ENCODE data around the gene PWWP2A. TPM values are rescaled to one million over a fixed set of nuclear protein-coding genes. Genes with fewer than 3 reads are reported as not detected.
"Not testable (repeated sequence)": the region's sequence is repeated elsewhere in the genome, so short reads cannot be mapped to it uniquely, and the experiment has no call there.

The PWWP2A gene
- total and polyA plus RNA-seq, 7 donors, result 3.0 to 13.4 (median 7.3) TPM

GRCh38 chr5:160150381-160150780, 31.1 kb upstream of the PWWP2A start:
- 69 to 76% (median 71%) methylated on average over 3 of the region's 3 CpGs for WGBS, 3 donors
- no peak for ATAC-seq
- Histone ChIP-seq H3K4me3 (no peak overlapping the region), H3K27me3 (ENCODE audit: insufficient read depth in 3 of 3, low read length in 2 of 3) (no peaks in the 10 kb centered on the region), H3K36me3 (ENCODE audit: insufficient read depth in 1 of 2, low read depth in 1 of 2) (no peaks in the 10 kb centered on the region), H3K4me1 (no peaks in the 10 kb centered on the region), H3K9me3 (no peaks in the 10 kb centered on the region), H3K27ac (no peak overlapping the region)
- TF ChIP-seq CTCF (IDR thresholded peaks at IDR 0.05), result no peak
- no peak for DNase-seq
- intact Hi-C loops (cut with DNase I), result no loop called here

- H3K36me3 ChIP-seq (ENCODE audit: insufficient read depth in 1 of 2, low read depth in 1 of 2); H3K27ac ChIP-seq; H3K4me3 ChIP-seq; H3K27me3 ChIP-seq (ENCODE audit: insufficient read depth in 3 of 3, low read length in 2 of 3); DNase-seq; ATAC-seq; intact Hi-C loops (cut with DNase I); H3K9me3 ChIP-seq; H3K4me1 ChIP-seq: not testable (repeated sequence)
- WGBS, 3 donors, result 85 to 86% (median 86%) methylated on average over 7 of the region's 7 CpGs
These were observed 25.2 kb upstream of the PWWP2A start for GRCh38 chr5:160144436-160144835.

GRCh38 chr5:160134332-160134731, 15.1 kb upstream of the PWWP2A start:
- no peaks in the 10 kb centered on the region for H3K9me3 ChIP-seq
- ATAC-seq (no peak), DNase-seq (no peak)
- intact Hi-C loops (cut with DNase I), result no loop called here
- no peak overlapping the region for H3K4me3 ChIP-seq
- no peaks in the 10 kb centered on the region for H3K36me3 ChIP-seq (ENCODE audit: insufficient read depth in 1 of 2, low read depth in 1 of 2)
- no peaks in the 10 kb centered on the region for H3K27me3 ChIP-seq (ENCODE audit: insufficient read depth in 3 of 3, low read length in 2 of 3)
- no peak for TF ChIP-seq CTCF (IDR thresholded peaks at IDR 0.05)
- no peak overlapping the region for H3K27ac ChIP-seq
- no peaks in the 10 kb centered on the region for H3K4me1 ChIP-seq
- WGBS, 3 donors, result 96 to 97% (median 97%) methylated on average over 1 of the region's 1 CpG

- DNase-seq (no peak), ATAC-seq (peak in 3 of 4 donors; percentile 22 to 54 (median 41))
- intact Hi-C loops (cut with DNase I), result no loop called here
- Histone ChIP-seq H3K9me3 (no peaks in the 10 kb centered on the region), H3K4me1 (no peaks in the 10 kb centered on the region), H3K4me3 (peak overlapping the region; percentile 38), H3K36me3 (ENCODE audit: insufficient read depth in 1 of 2, low read depth in 1 of 2) (no peaks in the 10 kb centered on the region), H3K27ac (no peak overlapping the region), H3K27me3 (ENCODE audit: insufficient read depth in 3 of 3, low read length in 2 of 3) (no peaks in the 10 kb centered on the region)
- 25 to 55% (median 42%) methylated on average over 4 to 7 of the region's 7 CpGs for WGBS, 3 donors
- no peak for TF ChIP-seq CTCF (IDR thresholded peaks at IDR 0.05)
These were observed 14.7 kb upstream of the PWWP2A start for GRCh38 chr5:160133918-160134304.

GRCh38 chr5:160133071-160133917, 14.0 kb upstream of the PWWP2A start:
- Histone ChIP-seq H3K27me3 (ENCODE audit: insufficient read depth in 3 of 3, low read length in 2 of 3) (no peaks in the 10 kb centered on the region), H3K9me3 (no peaks in the 10 kb centered on the region), H3K36me3 (ENCODE audit: insufficient read depth in 1 of 2, low read depth in 1 of 2) (no peaks in the 10 kb centered on the region), H3K4me1 (no peaks in the 10 kb centered on the region), H3K27ac (no peak overlapping the region), H3K4me3 (peak overlapping the region; percentile 38)
- TF ChIP-seq CTCF (IDR thresholded peaks at IDR 0.05), result no peak
- intact Hi-C loops (cut with DNase I), result no loop called here
- peak in 1 of 2 donors; percentile 43 for DNase-seq
- peak; percentile 34 to 81 (median 68) for ATAC-seq
- WGBS, 3 donors, result 24 to 37% (median 31%) methylated on average over 31 of the region's 31 CpGs
